Smooth muscle cell (in vitro differentiated cells): ENCODE results near the gene TMED10. TPM values are rescaled to one million over a fixed set of nuclear protein-coding genes. Genes with fewer than 3 reads are reported as not detected.
A peak's percentile ranks its signal among the peaks of the same experiment; 100 is the strongest.
"Not testable (repeated sequence)": the region's sequence is repeated elsewhere in the genome, so short reads cannot be mapped to it uniquely, and the experiment has no call there.

Source experiments
- DNase-seq: peaks from one replicate; lab custom pipeline; 2025; ENCODE audit not compliant: unreplicated experiment; lab: John Stamatoyannopoulos, UW
- H2AFZ ChIP-seq: fragments of 200-600 bp; sonication (generic); 2 replicates; pipeline ENCODE4 v1.6.0; 2016; ENCODE audit warnings: antibody characterized with exemption, low read depth, mild to moderate bottlenecking
- H3F3A ChIP-seq: fragments of 200-600 bp; sonication (generic); 2 replicates; pipeline ENCODE4 v1.6.0; 2017; ENCODE audit warnings: antibody characterized with exemption, low read depth
- H3K27ac ChIP-seq: fragments of 200-600 bp; sonication (generic); 2 replicates; pipeline ENCODE4 v1.5.1; 2016; ENCODE audit warnings: low read depth, mild to moderate bottlenecking
- H3K27me3 ChIP-seq: fragments of 200-600 bp; sonication (generic); 2 replicates; pipeline ENCODE4 v1.6.1; 2016; ENCODE audit warnings: low read depth, mild to moderate bottlenecking
- H3K36me3 ChIP-seq: fragments of 200-600 bp; sonication (generic); 2 replicates; pipeline ENCODE4 v1.5.1; 2016; ENCODE audit warnings: low read depth
- H3K4me1 ChIP-seq: fragments of 200-600 bp; sonication (generic); 2 replicates; pipeline ENCODE4 v1.5.1; 2016; ENCODE audit warnings: low read depth
- H3K4me2 ChIP-seq: fragments of 200-600 bp; sonication (generic); 2 replicates; pipeline ENCODE4 v1.6.0; 2016; ENCODE audit warnings: mild to moderate bottlenecking
- H3K4me3 ChIP-seq: fragments of 200-600 bp; sonication (generic); 2 replicates; pipeline ENCODE4 v1.5.1; 2016; ENCODE audit warnings: mild to moderate bottlenecking
- H3K79me2 ChIP-seq: fragments of 200-600 bp; sonication (generic); 2 replicates; pipeline ENCODE4 v1.6.0; 2016; ENCODE audit warnings: low read depth, mild to moderate bottlenecking
- H3K9ac ChIP-seq: fragments of 200-600 bp; sonication (generic); 2 replicates; pipeline ENCODE4 v1.6.0; 2016; ENCODE audit warnings: low read depth
- H3K9me3 ChIP-seq: fragments of 200-600 bp; sonication (generic); replicated peaks from 2 replicates; pipeline ENCODE4 v1.5.1; 2016; ENCODE audit warnings: low read depth
- H4K20me1 ChIP-seq: fragments of 200-600 bp; sonication (generic); 2 replicates; pipeline ENCODE4 v1.6.0; 2016; ENCODE audit warnings: low read depth
- CTCF ChIP-seq: fragments of 200-600 bp; sonication (generic); IDR thresholded peaks from 2 replicates; pipeline ENCODE4 v1.5.1; 2017; ENCODE audit warnings: borderline replicate concordance, mild to moderate bottlenecking, antibody characterized with exemption; ENCODE audit not compliant: insufficient read depth, poor library complexity, severe bottlenecking
- WGBS: methylation state at CpG from one replicate; pipeline ENCODE4 v1.1.7; 2016; ENCODE audit warnings: low lambda C conversion rate; 5-methylcytosine and 5-hydroxymethylcytosine counted together
- polyA plus RNA-seq: library from polyadenylated mRNA; unstranded; fragments of >200 nt; fragmentation: Nextera tagmentation; extraction: Ambion mirVana; gene quantifications from 2 replicates; pipeline ENCODE4 v1.2.1, GENCODE V29; 2016
- total RNA-seq: library from RNA; depleted of rRNA; stranded (reverse); fragments of >200 nt; gene quantifications from 2 replicates; pipeline ENCODE4 v1.2.3, GENCODE V29; 2014

TMED10 gene
- total and polyA plus RNA-seq, 2 experiments from 2014 or later, result 473 to 566 TPM

- Histone ChIP-seq H3K9me3 (no peaks in the 10 kb centered on the region), H2AFZ (no peak overlapping the region), H3K27ac (peak overlapping the region; percentile 0), H3K79me2 (no peaks in the 10 kb centered on the region), H3K4me3 (no peak overlapping the region), H3K9ac (no peak overlapping the region), H3K4me1 (peaks cover 4% of the 10 kb centered on the region), H3F3A (no peaks in the 10 kb centered on the region), H3K36me3 (no peaks in the 10 kb centered on the region), H3K4me2 (peak overlapping the region; percentile 1), H4K20me1 (no peaks in the 10 kb centered on the region), H3K27me3 (no peaks in the 10 kb centered on the region)
- no peak for TF ChIP-seq CTCF
- DNase-seq, result no peak
- 54% methylated on average over 1 of the region's 1 CpG for WGBS
Measured at GRCh38 chr14:75182821-75183220, 6.4 kb upstream of the TMED10 start.

- not testable (repeated sequence) for H3K4me2 ChIP-seq, H2AFZ ChIP-seq, H3K27ac ChIP-seq, H3K9me3 ChIP-seq, H4K20me1 ChIP-seq, DNase-seq, H3K4me3 ChIP-seq, H3K27me3 ChIP-seq, H3K9ac ChIP-seq, H3F3A ChIP-seq, H3K4me1 ChIP-seq, H3K36me3 ChIP-seq, H3K79me2 ChIP-seq
- 87% methylated on average over 11 of the region's 11 CpGs for WGBS
Measured at GRCh38 chr14:75182163-75182562, 5.8 kb upstream of the TMED10 start.

GRCh38 chr14:75181293-75182062, 5.1 kb upstream of the TMED10 start:
- Histone ChIP-seq H3K9ac (no peak overlapping the region), H3K79me2 (no peaks in the 10 kb centered on the region), H3K9me3 (no peaks in the 10 kb centered on the region), H3K27me3 (no peaks in the 10 kb centered on the region), H3K4me2 (no peak overlapping the region), H3K36me3 (no peaks in the 10 kb centered on the region), H4K20me1 (no peaks in the 10 kb centered on the region), H3F3A (no peaks in the 10 kb centered on the region), H3K4me3 (no peak overlapping the region), H2AFZ (no peak overlapping the region), H3K4me1 (peaks cover 4% of the 10 kb centered on the region), H3K27ac (no peak overlapping the region)
- TF ChIP-seq CTCF, result no peak
- DNase-seq, result no peak
- 70% methylated on average over 1 of the region's 1 CpG for WGBS

GRCh38 chr14:75175677-75176141, 703 bp downstream of the TMED10 start:
- peaks cover 56% of the 10 kb centered on the region for H3K79me2 ChIP-seq
- peak overlapping the region; percentile 90 for H2AFZ ChIP-seq
- H3K27me3 ChIP-seq, result no peaks in the 10 kb centered on the region
- DNase-seq, result no peak
- H4K20me1 ChIP-seq, result peaks cover 44% of the 10 kb centered on the region
- H3K27ac ChIP-seq, result peak overlapping the region; percentile 98
- H3K9me3 ChIP-seq, result no peaks in the 10 kb centered on the region
- peaks cover 6% of the 10 kb centered on the region for H3K4me1 ChIP-seq
- WGBS, result 8% methylated on average over 10 of the region's 10 CpGs
- peak overlapping the region; percentile 96 for H3K4me2 ChIP-seq
- peak overlapping the region; percentile 100 for H3K9ac ChIP-seq
- no peaks in the 10 kb centered on the region for H3F3A ChIP-seq
- no peak for TF ChIP-seq CTCF
- peak overlapping the region; percentile 80 for H3K4me3 ChIP-seq
- no peaks in the 10 kb centered on the region for H3K36me3 ChIP-seq
